ACHN (cell line): ENCODE results near the gene TRPC4.

ENCODE experiments used
- DNase-seq: peaks from one replicate; pipeline ENCODE4 v3.0.0-alpha.2; 2015
- in situ Hi-C: cut with HindIII; loops from 2 replicates; pipeline ENCODE4 v1.10.0; 2017; ENCODE audit warnings: low sequenced_read_pairs, low pct_ligation_motif_present, low pct_unique_long_range_greater_than_20kb

The TRPC4 gene

GRCh38 chr13:37752146-37752545, 117.4 kb downstream of the TRPC4 start:
- DNase-seq, result peak; percentile 62
- in situ Hi-C loops, result no loop called here

GRCh38 chr13:37751025-37751424, 118.5 kb downstream of the TRPC4 start:
- in situ Hi-C loops, result no loop called here

GRCh38 chr13:37748913-37749312, 120.7 kb downstream of the TRPC4 start:
- no peak for DNase-seq
- in situ Hi-C loops, result no loop called here

More at GRCh38 chr13:37751025-37751424, 118.5 kb downstream of the TRPC4 start:
- no peak for DNase-seq

- no peak for DNase-seq
- in situ Hi-C loops, result no loop called here
These were observed 122.4 kb downstream of the TRPC4 start for GRCh38 chr13:37747071-37747612.

- no peak for DNase-seq
- in situ Hi-C loops, result no loop called here
These were observed 128.0 kb downstream of the TRPC4 start for GRCh38 chr13:37741536-37741935.

- DNase-seq, result no peak
These were observed 133.5 kb downstream of the TRPC4 start for GRCh38 chr13:37736045-37736444.

GRCh38 chr13:37735293-37735692, 134.3 kb downstream of the TRPC4 start:
- in situ Hi-C loops, result no loop called here
- no peak for DNase-seq

More at GRCh38 chr13:37736045-37736444, 133.5 kb downstream of the TRPC4 start:
- in situ Hi-C loops, result no loop called here

GRCh38 chr13:37729876-37730275, 139.7 kb downstream of the TRPC4 start:
- DNase-seq, result no peak
- in situ Hi-C loops, result no loop called here

- no peak for DNase-seq
- in situ Hi-C loops, result no loop called here
These were observed 153.0 kb downstream of the TRPC4 start for GRCh38 chr13:37716420-37717195.

GRCh38 chr13:37715606-37716015, 154.0 kb downstream of the TRPC4 start:
- in situ Hi-C loops, result no loop called here
- DNase-seq, result no peak

- DNase-seq, result no peak
- in situ Hi-C loops, result no loop called here
These were observed 160.3 kb downstream of the TRPC4 start for GRCh38 chr13:37709318-37709717.

GRCh38 chr13:37707739-37708500, 161.7 kb downstream of the TRPC4 start:
- DNase-seq, result no peak
- in situ Hi-C loops, result no loop called here

- in situ Hi-C loops, result no loop called here
- no peak for DNase-seq
These were observed 163.5 kb downstream of the TRPC4 start for GRCh38 chr13:37706041-37706440.

- in situ Hi-C loops, result no loop called here
- peak; percentile 94 for DNase-seq
These were observed 167.6 kb downstream of the TRPC4 start for GRCh38 chr13:37701972-37702371.

GRCh38 chr13:37701306-37701705, 168.3 kb downstream of the TRPC4 start:
- in situ Hi-C loops, result no loop called here
- peak; percentile 8 for DNase-seq

- DNase-seq, result no peak
- in situ Hi-C loops, result no loop called here
These were observed 168.7 kb downstream of the TRPC4 start for GRCh38 chr13:37700887-37701286.

- no peak for DNase-seq
- in situ Hi-C loops, result no loop called here
These were observed 174.4 kb downstream of the TRPC4 start for GRCh38 chr13:37695200-37695599.

GRCh38 chr13:37690361-37690760, 179.2 kb downstream of the TRPC4 start:
- no peak for DNase-seq
- in situ Hi-C loops, result no loop called here

GRCh38 chr13:37686501-37686900, 183.1 kb downstream of the TRPC4 start:
- DNase-seq, result no peak
- in situ Hi-C loops, result no loop called here
